Sigmoid colon (tissue), 7 donors: Measurements from ENCODE around the gene CDC42BPA. TPM values are rescaled to one million over a fixed set of nuclear protein-coding genes. Genes with fewer than 3 reads are reported as not detected.

Source experiments
- DNase-seq: peaks from one replicate; pipeline ENCODE4 v3.0.0-alpha.2; 2019
- H3K27ac ChIP-seq, 4 donors: fragments of 200-600 bp; sonication (generic); one replicate each; pipeline ENCODE4 v1.5.1; 2016 to 2019; ENCODE audit warnings: mild to moderate bottlenecking in 1 of 4
- H3K27me3 ChIP-seq, 3 donors: fragments of 200-600 bp; sonication (generic); one replicate each; pipeline ENCODE4 v1.5.1; 2019; ENCODE audit warnings: mild to moderate bottlenecking in 1 of 3
- H3K36me3 ChIP-seq, 4 donors: fragments of 200-600 bp; sonication (generic); one replicate each; pipeline ENCODE4 v1.5.1; 2016 to 2019
- H3K4me1 ChIP-seq, 4 donors: fragments of 200-600 bp; sonication (generic); one replicate each; pipeline ENCODE4 v1.5.1; 2017 to 2019
- H3K4me3 ChIP-seq, 4 donors: fragments of 200-600 bp; sonication (generic); one replicate each; pipeline ENCODE4 v1.5.1; 2017 to 2019; ENCODE audit warnings: mild to moderate bottlenecking in 2 of 4, moderate library complexity in 1 of 4
- H3K9me3 ChIP-seq, 4 donors: fragments of 200-600 bp in 3 of 4; sonication (generic) in 3 of 4; one replicate each; pipeline versions ENCODE4 v1.5.1 to v1.6.1; 2013 to 2019
- EP300 ChIP-seq, 4 donors: sonication (generic); formaldehyde crosslinking; IDR thresholded peaks; one replicate each; pipeline ENCODE4 v1.6.1; 2017; ENCODE audit warnings: antibody characterized with exemption in 4 of 4
- POLR2A ChIP-seq, 2 donors: fragments of 450-650 bp; IDR thresholded peaks; one replicate each; pipeline ENCODE4 v1.6.1; 2016; ENCODE audit warnings: antibody characterized with exemption in 2 of 2, mild to moderate bottlenecking in 2 of 2, moderate library complexity in 2 of 2
- POLR2AphosphoS5 ChIP-seq, 4 donors: sonication (generic); formaldehyde crosslinking; IDR thresholded peaks; one replicate each; pipeline ENCODE4 v1.6.1; 2017; ENCODE audit warnings: antibody characterized with exemption in 4 of 4
- WGBS, 2 donors: extraction: QIAGEN DNeasy Blood & Tissue Kit; methylation state at CpG; one replicate each; pipeline ENCODE4 v1.1.7; 2013; 5-methylcytosine and 5-hydroxymethylcytosine counted together
- intact Hi-C: fragments of 100-400 bp; cut with DNase I; formaldehyde crosslinking; loops from one replicate; pipeline ENCODE4 v1.15.1; 2023
- polyA plus RNA-seq, 3 donors: library from polyadenylated mRNA; stranded (reverse); fragments of 200-250 nt; gene quantifications; one replicate each; pipeline ENCODE4 v1.2.3, GENCODE V29; 2013
- total RNA-seq, 4 donors: library from RNA; depleted of rRNA; stranded (reverse); fragments of >200 nt; gene quantifications; one replicate each; pipeline ENCODE4 v1.1.0, GENCODE V29; 2016
- TF ChIP-seq, protein P1 (sequence below), 4 experiments: fragments of 450-650 bp in 3 of 4; fragments of 200-600 bp in 1 of 4; IDR thresholded peaks; one replicate each; pipeline ENCODE4 v1.5.1; 2016 to 2019; ENCODE audit warnings: antibody characterized with exemption in 4 of 4, mild to moderate bottlenecking in 3 of 4, moderate library complexity in 2 of 4
- donor health status: healthy with polysubstance abuse.
- donor health status: Bipolar disorder and iron deficiency.
- donor health status: healthy.

The CDC42BPA gene
- total and polyA plus RNA-seq, 7 donors: 8.4 to 93.6 (median 60.8) TPM

GRCh38 chr1:226986496-226987178, 331.7 kb downstream of the CDC42BPA start:
- H3K27me3 ChIP-seq: no peaks in the 10 kb centered on the region
- peaks cover 28 to 67% (median 36%) of the 10 kb centered on the region in 4 donors for H3K36me3 ChIP-seq
- peak; percentile 64 for DNase-seq
- no peaks in the 10 kb centered on the region for H3K9me3 ChIP-seq
- H3K4me1 ChIP-seq: peaks cover 0 to 39% (median 35%) of the 10 kb centered on the region in 4 donors
- H3K27ac ChIP-seq: peak overlapping the region in 3 of 4 donors; percentile 72 to 79 (median 79)
- no peak overlapping the region for H3K4me3 ChIP-seq
- 69 to 86% methylated on average over 21 of the region's 21 CpGs for WGBS, 2 donors
- intact Hi-C loops: loop anchor here (5.0 kb wide), 1 partner anchor 44 kb away; the partner anchor contains the start of gene COQ8A
- TF ChIP-seq, protein P1, sequence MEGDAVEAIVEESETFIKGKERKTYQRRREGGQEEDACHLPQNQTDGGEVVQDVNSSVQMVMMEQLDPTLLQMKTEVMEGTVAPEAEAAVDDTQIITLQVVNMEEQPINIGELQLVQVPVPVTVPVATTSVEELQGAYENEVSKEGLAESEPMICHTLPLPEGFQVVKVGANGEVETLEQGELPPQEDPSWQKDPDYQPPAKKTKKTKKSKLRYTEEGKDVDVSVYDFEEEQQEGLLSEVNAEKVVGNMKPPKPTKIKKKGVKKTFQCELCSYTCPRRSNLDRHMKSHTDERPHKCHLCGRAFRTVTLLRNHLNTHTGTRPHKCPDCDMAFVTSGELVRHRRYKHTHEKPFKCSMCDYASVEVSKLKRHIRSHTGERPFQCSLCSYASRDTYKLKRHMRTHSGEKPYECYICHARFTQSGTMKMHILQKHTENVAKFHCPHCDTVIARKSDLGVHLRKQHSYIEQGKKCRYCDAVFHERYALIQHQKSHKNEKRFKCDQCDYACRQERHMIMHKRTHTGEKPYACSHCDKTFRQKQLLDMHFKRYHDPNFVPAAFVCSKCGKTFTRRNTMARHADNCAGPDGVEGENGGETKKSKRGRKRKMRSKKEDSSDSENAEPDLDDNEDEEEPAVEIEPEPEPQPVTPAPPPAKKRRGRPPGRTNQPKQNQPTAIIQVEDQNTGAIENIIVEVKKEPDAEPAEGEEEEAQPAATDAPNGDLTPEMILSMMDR (IDR thresholded peaks at IDR 0.05): no peak
- no peak for TF ChIP-seq EP300 (IDR thresholded peaks at IDR 0.05)

DNA sequence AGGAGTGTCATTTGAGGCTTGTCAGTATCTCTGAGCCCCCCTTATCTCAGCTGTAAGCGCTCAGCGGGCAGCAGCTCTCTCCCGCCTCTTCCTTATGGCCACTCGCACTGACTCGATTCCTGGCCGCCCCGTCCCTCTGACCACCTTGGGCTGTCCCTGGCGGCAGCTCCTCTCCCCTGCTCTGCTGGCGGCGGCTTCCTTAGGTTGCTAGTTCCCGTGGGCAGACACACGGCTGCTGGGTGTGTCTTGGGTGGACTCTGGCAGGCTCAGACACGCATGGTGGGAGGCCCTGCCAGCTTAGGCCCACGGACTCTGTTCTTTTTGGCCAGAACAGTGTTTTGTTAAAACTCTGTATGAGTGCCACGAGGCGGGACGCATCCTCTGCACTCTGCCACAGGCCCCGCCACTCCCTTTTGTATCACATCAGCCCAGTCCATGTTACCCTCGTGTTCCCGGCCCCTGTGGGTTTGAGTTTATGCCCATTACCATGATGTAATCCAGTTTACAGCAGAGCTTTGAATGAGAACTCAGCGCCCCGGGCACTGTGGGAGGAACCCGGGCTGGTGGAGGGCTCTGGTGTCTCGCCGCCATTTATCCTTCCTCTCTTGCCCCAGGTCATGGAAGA, 332.3 kb downstream of the CDC42BPA start:
- Histone ChIP-seq H3K9me3 (no peaks in the 10 kb centered on the region), H3K4me1 (peaks cover 0 to 39% (median 35%) of the 10 kb centered on the region in 4 donors), H3K36me3 (peaks cover 28 to 73% (median 36%) of the 10 kb centered on the region in 4 donors), H3K4me3 (no peak overlapping the region), H3K27me3 (no peaks in the 10 kb centered on the region), H3K27ac (peak overlapping the region in 2 of 4 donors; percentile 7 to 35)
- WGBS, 2 donors: 88 to 90% methylated on average over 25 of the region's 25 CpGs
- peak; percentile 65 for DNase-seq
- TF ChIP-seq, protein P1 (IDR thresholded peaks at IDR 0.05): no peak
- TF ChIP-seq POLR2AphosphoS5 (IDR thresholded peaks at IDR 0.05) (peak in 2 of 4 donors; percentile 4 to 11), POLR2A (IDR thresholded peaks at IDR 0.05) (no peak), EP300 (IDR thresholded peaks at IDR 0.05) (no peak)
- intact Hi-C loops: loop anchor here (5.0 kb wide), 1 partner anchor 44 kb away; the partner anchor contains the start of gene COQ8A

DNA sequence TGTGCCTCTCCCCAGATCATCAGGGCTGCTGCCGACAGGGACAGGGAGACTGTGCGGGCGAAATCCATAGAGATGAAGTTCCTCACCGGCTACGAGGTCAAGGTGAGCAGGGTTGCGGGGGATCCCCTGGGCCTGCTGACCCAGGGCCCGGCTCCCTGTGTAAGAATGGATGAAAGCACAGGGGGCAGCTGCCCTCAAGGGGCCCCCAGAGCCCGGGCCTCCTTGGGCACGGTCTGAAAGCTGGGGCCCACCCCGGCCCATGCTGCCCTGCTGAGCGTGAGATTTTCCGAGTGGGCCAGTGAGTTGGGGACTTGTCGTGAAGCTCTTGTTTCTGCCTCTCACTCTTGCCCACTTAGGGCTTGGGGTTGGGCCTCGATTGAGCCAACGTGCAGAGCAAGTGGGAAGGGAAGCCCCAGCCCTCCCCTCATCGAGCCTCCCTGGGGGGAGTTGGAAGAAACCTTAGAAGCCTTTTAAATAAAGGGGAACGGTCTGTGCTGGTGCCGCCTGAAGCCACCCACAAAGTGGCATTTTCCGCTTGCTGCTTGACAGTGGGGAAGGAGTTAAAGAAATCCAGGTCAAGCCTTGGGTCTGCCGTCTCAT, 333.0 kb downstream of the CDC42BPA start:
- DNase-seq: peak; percentile 58
- peaks cover 0 to 34% (median 31%) of the 10 kb centered on the region in 4 donors for H3K4me1 ChIP-seq
- no peak overlapping the region for H3K4me3 ChIP-seq

DNA sequence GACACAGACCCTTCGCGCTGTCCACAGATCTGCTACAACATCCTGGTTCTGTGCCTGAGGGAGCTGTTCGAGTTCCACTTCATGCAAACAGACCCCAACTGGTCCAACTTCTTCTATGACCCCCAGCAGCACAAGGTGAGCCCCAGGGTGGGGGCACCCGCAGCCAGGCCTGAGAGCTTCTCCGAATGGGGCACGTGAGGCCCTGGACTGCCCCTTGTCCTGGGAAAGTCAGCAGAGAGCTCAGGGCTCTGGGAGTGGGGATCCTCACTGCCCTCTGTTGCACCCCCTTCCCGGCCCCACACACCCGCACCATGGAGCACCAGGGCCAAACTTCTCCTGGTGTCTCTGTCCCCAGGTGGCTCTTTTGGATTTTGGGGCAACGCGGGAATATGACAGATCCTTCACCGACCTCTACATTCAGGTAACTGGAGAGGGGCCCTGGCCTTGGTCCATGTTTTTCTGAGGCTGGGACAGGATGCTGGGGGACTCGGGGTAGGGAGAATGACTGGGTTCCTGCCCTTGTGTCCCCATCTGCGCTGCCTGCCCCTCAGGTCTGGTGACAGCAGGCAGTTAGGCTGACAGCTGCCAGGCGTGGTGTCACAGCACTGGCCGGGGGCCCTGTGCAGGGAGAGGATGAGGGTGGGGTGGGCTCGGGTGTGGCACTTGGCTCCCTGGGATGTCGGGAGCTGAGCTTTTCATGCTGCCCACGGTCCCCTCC, 333.6 kb downstream of the CDC42BPA start:
- Histone ChIP-seq H3K36me3 (peaks cover 28 to 85% (median 40%) of the 10 kb centered on the region in 4 donors), H3K27ac (peak overlapping the region in 3 of 4 donors; percentile 3 to 35 (median 9))
- 79 to 87% methylated on average over 18 of the region's 18 CpGs for WGBS, 2 donors

More for the DNA sequence above, 333.0 kb downstream of the CDC42BPA start:
- Histone ChIP-seq H3K27ac (peak overlapping the region in 3 of 4 donors; percentile 3 to 35 (median 9)), H3K27me3 (no peaks in the 10 kb centered on the region), H3K36me3 (peaks cover 28 to 79% (median 38%) of the 10 kb centered on the region in 4 donors), H3K9me3 (no peaks in the 10 kb centered on the region)
- TF ChIP-seq EP300 (IDR thresholded peaks at IDR 0.05) (no peak), POLR2A (IDR thresholded peaks at IDR 0.05) (no peak), POLR2AphosphoS5 (IDR thresholded peaks at IDR 0.05) (no peak)
- TF ChIP-seq, protein P1 (IDR thresholded peaks at IDR 0.05): no peak
- intact Hi-C loops: loop anchor here (5.0 kb wide), 1 partner anchor 43 kb away; the partner anchor contains the start of gene COQ8A
- 92 to 93% methylated on average over 20 of the region's 20 CpGs for WGBS, 2 donors

More for the DNA sequence above, 333.6 kb downstream of the CDC42BPA start:
- intact Hi-C loops: loop anchor here (5.0 kb wide), 1 partner anchor 42 kb away; the partner anchor contains the start of gene COQ8A
- TF ChIP-seq, protein P1 (IDR thresholded peaks at IDR 0.05): no peak
- TF ChIP-seq EP300 (IDR thresholded peaks at IDR 0.05) (no peak), POLR2A (IDR thresholded peaks at IDR 0.05) (no peak), POLR2AphosphoS5 (IDR thresholded peaks at IDR 0.05) (peak in 1 of 4 donors; percentile 5)
- peaks cover 0 to 28% (median 25%) of the 10 kb centered on the region in 4 donors for H3K4me1 ChIP-seq
- no peaks in the 10 kb centered on the region for H3K9me3 ChIP-seq
- H3K4me3 ChIP-seq: no peak overlapping the region
- H3K27me3 ChIP-seq: no peaks in the 10 kb centered on the region
- DNase-seq: peak; percentile 64
